HFF-Myc (cell line): Measurements from ENCODE around the gene LPXN.

ENCODE experiments used
- DNase-seq: peaks from one replicate; pipeline ENCODE4 v3.0.0-alpha.2; 2011; ENCODE audit warnings: low read depth; ENCODE audit errors: extremely low read depth
- H3K4me3 ChIP-seq: replicated peaks from 2 replicates; pipeline ENCODE4 v1.5.1; 2011; ENCODE audit warnings: low read depth, mild to moderate bottlenecking, control low read depth, low read length
- TF ChIP-seq, protein P1 (sequence below): IDR thresholded peaks from 2 replicates; pipeline ENCODE4 v1.5.1; 2012; ENCODE audit warnings: mild to moderate bottlenecking, low read depth, low read length, control low read depth; ENCODE audit errors: missing control alignments

Gene LPXN

DNA sequence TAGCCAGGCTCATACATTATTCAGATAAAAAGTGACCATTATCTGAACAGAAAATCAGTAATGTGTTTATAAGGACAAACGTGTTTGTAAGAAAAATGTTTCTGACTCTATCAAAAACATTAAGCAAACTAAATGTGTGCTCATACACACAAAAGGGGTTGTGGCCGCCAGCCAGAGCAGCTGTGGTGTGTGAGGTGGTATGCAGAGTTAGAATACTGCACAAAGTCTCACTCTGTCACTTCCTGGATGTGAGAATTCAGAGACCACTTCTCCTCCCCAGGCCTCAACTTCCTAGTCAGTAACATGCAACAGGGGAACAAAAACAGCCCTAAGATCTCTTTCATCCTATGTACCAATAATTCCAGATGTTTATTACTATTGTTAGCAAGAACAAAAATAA, 77.2 kb downstream of the LPXN start:
- TF ChIP-seq, protein P1, sequence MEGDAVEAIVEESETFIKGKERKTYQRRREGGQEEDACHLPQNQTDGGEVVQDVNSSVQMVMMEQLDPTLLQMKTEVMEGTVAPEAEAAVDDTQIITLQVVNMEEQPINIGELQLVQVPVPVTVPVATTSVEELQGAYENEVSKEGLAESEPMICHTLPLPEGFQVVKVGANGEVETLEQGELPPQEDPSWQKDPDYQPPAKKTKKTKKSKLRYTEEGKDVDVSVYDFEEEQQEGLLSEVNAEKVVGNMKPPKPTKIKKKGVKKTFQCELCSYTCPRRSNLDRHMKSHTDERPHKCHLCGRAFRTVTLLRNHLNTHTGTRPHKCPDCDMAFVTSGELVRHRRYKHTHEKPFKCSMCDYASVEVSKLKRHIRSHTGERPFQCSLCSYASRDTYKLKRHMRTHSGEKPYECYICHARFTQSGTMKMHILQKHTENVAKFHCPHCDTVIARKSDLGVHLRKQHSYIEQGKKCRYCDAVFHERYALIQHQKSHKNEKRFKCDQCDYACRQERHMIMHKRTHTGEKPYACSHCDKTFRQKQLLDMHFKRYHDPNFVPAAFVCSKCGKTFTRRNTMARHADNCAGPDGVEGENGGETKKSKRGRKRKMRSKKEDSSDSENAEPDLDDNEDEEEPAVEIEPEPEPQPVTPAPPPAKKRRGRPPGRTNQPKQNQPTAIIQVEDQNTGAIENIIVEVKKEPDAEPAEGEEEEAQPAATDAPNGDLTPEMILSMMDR: no peak
- no peak for DNase-seq
- no peak overlapping the region for H3K4me3 ChIP-seq

DNA sequence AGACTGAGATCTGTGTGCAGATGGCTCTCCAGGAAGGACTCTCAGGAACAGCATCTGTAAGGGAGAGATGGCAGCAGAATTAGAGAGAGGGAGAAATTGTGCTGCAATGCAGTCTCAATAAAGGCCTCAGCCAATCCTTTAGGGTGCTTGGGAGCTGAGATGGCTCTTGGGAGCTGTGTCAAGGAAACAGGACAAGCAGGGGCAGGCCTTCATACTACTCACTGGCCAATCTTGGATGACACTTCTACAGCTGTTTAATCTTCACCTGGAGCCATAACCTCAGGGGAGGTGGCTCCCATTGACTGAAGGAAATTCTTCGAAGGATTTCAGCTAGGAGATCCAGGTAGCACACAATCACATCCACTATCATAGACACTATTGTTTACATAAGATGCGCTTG, 77.7 kb downstream of the LPXN start:
- no peak overlapping the region for H3K4me3 ChIP-seq
- no peak for DNase-seq
- TF ChIP-seq, protein P1: no peak

- TF ChIP-seq, protein P1: peak; percentile 5
- H3K4me3 ChIP-seq: no peak overlapping the region
- no peak for DNase-seq
These were observed 79.8 kb downstream of the LPXN start for GRCh38 chr11:58495906-58496305.

GRCh38 chr11:58494101-58494500, 81.6 kb downstream of the LPXN start:
- no peak for DNase-seq
- no peak overlapping the region for H3K4me3 ChIP-seq
- TF ChIP-seq, protein P1: no peak

DNA sequence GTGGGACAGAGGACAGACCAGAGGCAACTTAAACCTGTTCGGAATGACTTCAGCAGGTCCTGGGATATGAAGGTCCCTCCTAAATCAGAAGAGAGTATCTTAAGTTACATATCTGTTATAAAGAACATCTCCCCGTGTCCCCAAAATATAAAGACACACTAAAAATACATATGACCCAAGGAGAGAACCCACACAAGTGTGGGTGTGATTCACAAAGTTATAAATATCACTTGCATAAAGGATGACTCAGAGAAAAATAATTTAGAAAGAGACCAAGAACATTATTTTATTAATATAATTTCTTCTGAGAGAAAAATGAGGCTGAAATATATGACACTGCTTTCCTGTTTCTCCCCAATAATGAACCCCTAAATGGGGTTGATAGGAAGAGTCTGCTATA, 82.0 kb downstream of the LPXN start:
- TF ChIP-seq, protein P1: no peak
- no peak overlapping the region for H3K4me3 ChIP-seq
- DNase-seq: no peak

DNA sequence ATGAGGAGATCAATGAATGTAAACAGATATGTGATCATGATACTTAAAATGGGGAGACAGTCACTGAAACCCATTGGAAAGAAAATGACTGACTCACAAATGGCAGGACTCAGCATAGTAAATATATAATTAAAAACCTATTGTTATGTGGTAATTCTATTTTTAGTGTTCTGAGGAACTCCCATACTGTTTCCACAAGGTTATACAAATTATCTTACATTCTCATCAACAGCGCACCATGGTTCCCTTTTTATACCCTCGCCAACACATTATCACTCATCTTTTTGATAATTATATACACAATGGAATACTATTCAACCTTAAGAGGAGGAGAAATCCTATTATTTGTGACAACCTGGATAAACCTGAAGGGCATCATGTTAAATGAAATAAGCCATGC, 84.8 kb downstream of the LPXN start:
- TF ChIP-seq, protein P1: no peak
- DNase-seq: no peak

GRCh38 chr11:58487170-58487569, 88.5 kb downstream of the LPXN start:
- H3K4me3 ChIP-seq: no peak overlapping the region
- no peak for DNase-seq
- TF ChIP-seq, protein P1: no peak

More for the DNA sequence above, 84.8 kb downstream of the LPXN start:
- H3K4me3 ChIP-seq: no peak overlapping the region
